Measurements from ENCODE around the gene CIDEA. TPM values are rescaled to one million over a fixed set of nuclear protein-coding genes. Genes with fewer than 3 reads are reported as not detected.
A peak's percentile ranks its signal among the peaks of the same experiment; 100 is the strongest.

The CIDEA gene
- total RNA-seq, 4 donors from 2014 or later = 17.5 to 72.2 (median 36.4) TPM

DNA sequence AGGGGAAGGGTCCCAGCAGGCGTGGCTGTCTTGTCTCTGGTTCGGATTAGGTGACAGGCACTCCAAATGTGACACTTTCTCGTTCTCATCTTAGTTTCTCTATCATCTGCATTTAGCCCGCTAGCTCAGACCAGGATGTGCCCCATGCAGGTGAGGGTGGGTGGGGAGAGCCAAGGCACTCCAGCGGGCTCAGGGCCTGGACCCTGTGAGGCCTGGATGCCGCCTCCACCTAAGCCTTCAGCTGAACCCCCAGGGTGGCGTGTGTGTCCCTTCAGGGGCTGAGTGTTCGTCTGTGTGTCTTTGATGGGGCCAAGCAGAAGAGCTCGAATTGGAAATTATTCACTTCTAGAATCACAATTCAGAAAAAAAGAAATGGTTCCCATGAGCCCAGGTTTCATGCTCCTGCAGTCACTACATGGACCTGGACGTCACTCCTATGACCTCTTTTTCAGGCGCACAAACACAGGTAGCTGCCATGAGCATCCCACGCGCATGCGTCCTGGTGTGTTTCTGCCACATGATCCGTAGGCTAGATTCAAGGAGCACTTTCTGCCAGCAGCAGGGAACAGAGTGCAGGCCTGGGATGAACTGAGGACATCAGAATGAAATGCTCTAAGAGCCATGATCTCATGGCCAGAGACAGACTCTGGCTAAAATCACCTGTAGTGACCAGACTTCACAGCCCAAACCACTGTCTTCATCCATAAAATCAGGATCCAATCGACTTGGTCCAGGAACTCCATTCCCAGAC, 25.8 kb downstream of the CIDEA start:
- Histone ChIP-seq H3K36me3 (no peaks in the 10 kb centered on the region), H3K9me3 (no peaks in the 10 kb centered on the region), H3K4me3 (peak overlapping the region; percentile 33), H3K27me3 (no peaks in the 10 kb centered on the region), H3K4me1 (peaks cover 16% of the 10 kb centered on the region), H3K27ac (peak overlapping the region; percentile 88)
- TF ChIP-seq, protein P1, sequence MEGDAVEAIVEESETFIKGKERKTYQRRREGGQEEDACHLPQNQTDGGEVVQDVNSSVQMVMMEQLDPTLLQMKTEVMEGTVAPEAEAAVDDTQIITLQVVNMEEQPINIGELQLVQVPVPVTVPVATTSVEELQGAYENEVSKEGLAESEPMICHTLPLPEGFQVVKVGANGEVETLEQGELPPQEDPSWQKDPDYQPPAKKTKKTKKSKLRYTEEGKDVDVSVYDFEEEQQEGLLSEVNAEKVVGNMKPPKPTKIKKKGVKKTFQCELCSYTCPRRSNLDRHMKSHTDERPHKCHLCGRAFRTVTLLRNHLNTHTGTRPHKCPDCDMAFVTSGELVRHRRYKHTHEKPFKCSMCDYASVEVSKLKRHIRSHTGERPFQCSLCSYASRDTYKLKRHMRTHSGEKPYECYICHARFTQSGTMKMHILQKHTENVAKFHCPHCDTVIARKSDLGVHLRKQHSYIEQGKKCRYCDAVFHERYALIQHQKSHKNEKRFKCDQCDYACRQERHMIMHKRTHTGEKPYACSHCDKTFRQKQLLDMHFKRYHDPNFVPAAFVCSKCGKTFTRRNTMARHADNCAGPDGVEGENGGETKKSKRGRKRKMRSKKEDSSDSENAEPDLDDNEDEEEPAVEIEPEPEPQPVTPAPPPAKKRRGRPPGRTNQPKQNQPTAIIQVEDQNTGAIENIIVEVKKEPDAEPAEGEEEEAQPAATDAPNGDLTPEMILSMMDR (IDR thresholded peaks at IDR 0.05) = no peak
- no peak for TF ChIP-seq POLR2AphosphoS5 (IDR thresholded peaks at IDR 0.05)
- TF ChIP-seq POLR2A (IDR thresholded peaks at IDR 0.05) = no peak
- TF ChIP-seq EP300 (IDR thresholded peaks at IDR 0.05) = no peak
- 94% methylated on average over 16 of the region's 16 CpGs for WGBS
- DNase-seq (ENCODE audit: low spot score in 2 of 2) = no peak

DNA sequence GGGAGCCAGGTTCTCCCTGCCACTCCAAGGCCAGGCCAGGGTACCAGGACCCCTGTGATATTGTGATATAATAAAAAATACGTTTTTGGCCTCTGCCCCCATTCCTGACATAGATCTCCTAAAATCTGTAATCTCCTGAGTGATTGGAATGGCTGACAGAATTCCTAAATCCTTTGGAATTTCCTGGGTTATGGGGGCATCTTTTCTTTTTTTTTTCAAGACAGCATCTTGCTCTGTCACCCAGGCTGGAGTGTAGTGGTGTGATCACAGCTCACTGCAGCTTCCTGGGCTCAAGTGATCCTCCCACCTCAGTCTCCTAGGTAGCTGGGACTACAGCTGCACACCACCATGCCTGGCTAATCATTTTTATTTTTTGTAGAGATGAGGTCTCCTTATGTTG, 27.7 kb downstream of the CIDEA start:
- 68% methylated on average over 1 of the region's 1 CpG for WGBS
- Histone ChIP-seq H3K9me3 (no peaks in the 10 kb centered on the region), H3K4me3 (no peak overlapping the region), H3K4me1 (peaks cover 16% of the 10 kb centered on the region), H3K27me3 (no peaks in the 10 kb centered on the region), H3K36me3 (no peaks in the 10 kb centered on the region), H3K27ac (no peak overlapping the region)
- DNase-seq (ENCODE audit: low spot score in 2 of 2) = no peak
- TF ChIP-seq POLR2A (IDR thresholded peaks at IDR 0.05) = no peak
- no peak for TF ChIP-seq POLR2AphosphoS5 (IDR thresholded peaks at IDR 0.05)
- TF ChIP-seq, protein P1 (IDR thresholded peaks at IDR 0.05) = no peak
- TF ChIP-seq EP300 (IDR thresholded peaks at IDR 0.05) = no peak

DNA sequence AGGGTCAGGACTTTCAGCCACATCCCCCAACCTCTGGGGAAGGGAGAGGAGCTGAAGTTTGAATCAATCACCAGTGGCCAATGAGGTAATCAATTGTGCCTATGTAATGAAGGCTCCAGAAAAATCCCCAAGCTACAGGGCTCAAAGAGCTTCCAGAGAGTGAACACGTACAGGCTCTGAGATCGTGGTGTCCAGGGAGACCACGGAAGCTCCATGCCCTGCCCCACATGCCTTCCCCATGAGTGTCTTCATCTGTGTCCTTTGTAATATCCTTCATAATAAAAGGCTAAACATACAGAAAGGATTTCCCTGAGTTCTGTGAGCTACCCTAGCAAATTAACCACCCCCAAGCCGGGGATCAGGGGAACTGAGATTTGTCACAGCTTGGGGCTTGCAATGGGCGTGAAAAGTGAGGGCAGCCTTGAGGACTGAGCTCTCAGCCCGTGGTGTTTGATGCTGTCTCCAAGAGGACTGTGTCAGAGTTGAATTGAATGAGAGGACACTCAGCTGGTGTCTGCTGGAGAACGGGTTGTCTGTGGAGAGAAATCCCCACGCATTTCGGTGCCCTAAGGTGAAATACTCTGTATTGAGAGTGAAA, 28.4 kb downstream of the CIDEA start:
- no peaks in the 10 kb centered on the region for H3K9me3 ChIP-seq
- WGBS = 85% methylated on average over 9 of the region's 9 CpGs
- no peaks in the 10 kb centered on the region for H3K36me3 ChIP-seq
- DNase-seq (ENCODE audit: low spot score in 2 of 2) = no peak
- no peaks in the 10 kb centered on the region for H3K27me3 ChIP-seq
- H3K4me3 ChIP-seq = no peak overlapping the region
- TF ChIP-seq POLR2A (IDR thresholded peaks at IDR 0.05) (no peak), POLR2AphosphoS5 (IDR thresholded peaks at IDR 0.05) (no peak), EP300 (IDR thresholded peaks at IDR 0.05) (no peak)
- TF ChIP-seq, protein P1 (IDR thresholded peaks at IDR 0.05) = no peak
- H3K4me1 ChIP-seq = peaks cover 20% of the 10 kb centered on the region
- no peak overlapping the region for H3K27ac ChIP-seq

DNA sequence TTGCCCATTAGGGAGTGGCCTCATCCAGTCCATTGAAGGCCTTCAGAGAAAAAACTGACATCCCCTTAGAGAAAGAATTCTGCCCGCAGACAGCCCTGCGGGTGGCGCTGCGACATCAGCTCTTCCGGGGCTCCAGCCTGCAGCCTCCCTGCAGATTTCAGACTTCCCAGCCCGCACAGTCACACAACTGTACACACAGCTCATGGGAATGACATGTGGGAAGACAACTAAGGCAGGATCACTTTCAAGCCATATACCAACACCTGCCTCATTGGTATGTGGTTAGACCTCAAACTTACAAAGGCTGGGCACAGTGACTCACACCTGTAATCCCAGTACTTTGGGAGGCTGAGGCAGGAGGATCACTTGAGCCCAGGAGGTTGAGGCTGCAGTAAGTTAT, 29.1 kb downstream of the CIDEA start:
- DNase-seq (ENCODE audit: low spot score in 2 of 2) = no peak
- no peak for TF ChIP-seq POLR2A (IDR thresholded peaks at IDR 0.05)
- TF ChIP-seq, protein P1 (IDR thresholded peaks at IDR 0.05) = no peak
- TF ChIP-seq EP300 (IDR thresholded peaks at IDR 0.05) = no peak
- TF ChIP-seq POLR2AphosphoS5 (IDR thresholded peaks at IDR 0.05) = no peak
- H3K36me3 ChIP-seq = no peaks in the 10 kb centered on the region
- WGBS = 67% methylated on average over 6 of the region's 6 CpGs
- H3K9me3 ChIP-seq = no peaks in the 10 kb centered on the region
- no peak overlapping the region for H3K27ac ChIP-seq
- H3K4me1 ChIP-seq = peaks cover 25% of the 10 kb centered on the region
- H3K4me3 ChIP-seq = no peak overlapping the region
- no peaks in the 10 kb centered on the region for H3K27me3 ChIP-seq

DNA sequence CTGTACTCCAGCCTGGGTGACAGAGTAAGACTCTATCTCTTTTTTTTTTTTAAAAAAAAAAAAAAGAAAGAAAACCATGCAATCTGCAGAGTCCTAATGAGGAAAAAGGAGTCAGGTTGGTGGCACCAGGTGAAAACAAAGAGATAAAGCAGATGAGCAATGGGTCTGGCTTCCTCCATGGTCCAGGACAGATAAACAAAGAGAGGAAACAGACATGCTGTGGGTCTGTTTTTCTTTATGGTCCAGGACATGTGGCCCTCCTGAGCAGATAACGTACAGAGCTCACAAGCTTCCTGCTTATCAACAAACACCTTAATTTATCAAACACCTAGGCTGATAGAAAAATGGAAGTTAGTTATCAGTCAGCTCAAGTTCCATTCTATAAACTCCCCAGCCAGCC, 29.5 kb downstream of the CIDEA start:
- no peak overlapping the region for H3K4me3 ChIP-seq
- DNase-seq (ENCODE audit: low spot score in 2 of 2) = no peak
- TF ChIP-seq POLR2A (IDR thresholded peaks at IDR 0.05) = no peak
- no peak for TF ChIP-seq POLR2AphosphoS5 (IDR thresholded peaks at IDR 0.05)
- TF ChIP-seq, protein P1 (IDR thresholded peaks at IDR 0.05) = no peak
- TF ChIP-seq EP300 (IDR thresholded peaks at IDR 0.05) = no peak

More for the DNA sequence above, 29.5 kb downstream of the CIDEA start:
- H3K4me1 ChIP-seq = peaks cover 25% of the 10 kb centered on the region
- 79% methylated on average over 1 of the region's 1 CpG for WGBS
- no peaks in the 10 kb centered on the region for H3K36me3 ChIP-seq
- no peaks in the 10 kb centered on the region for H3K27me3 ChIP-seq
- no peaks in the 10 kb centered on the region for H3K9me3 ChIP-seq
- no peak overlapping the region for H3K27ac ChIP-seq
